Measurements from ENCODE around the gene TNN.

- TF ChIP-seq CTCF (IDR thresholded peaks at IDR 0.05) (no peak), POLR2A (IDR thresholded peaks at IDR 0.05) (no peak)
These were observed 30.2 kb upstream of the TNN start for GRCh38 chr1:175037416-175037815.
